ENCODE measurements around the gene IL6R. TPM values are rescaled to one million over a fixed set of nuclear protein-coding genes. Genes with fewer than 3 reads are reported as not detected.

The IL6R gene
- total RNA-seq, 2 experiments from 2014 or later: 2.2 to 2.5 TPM

DNA sequence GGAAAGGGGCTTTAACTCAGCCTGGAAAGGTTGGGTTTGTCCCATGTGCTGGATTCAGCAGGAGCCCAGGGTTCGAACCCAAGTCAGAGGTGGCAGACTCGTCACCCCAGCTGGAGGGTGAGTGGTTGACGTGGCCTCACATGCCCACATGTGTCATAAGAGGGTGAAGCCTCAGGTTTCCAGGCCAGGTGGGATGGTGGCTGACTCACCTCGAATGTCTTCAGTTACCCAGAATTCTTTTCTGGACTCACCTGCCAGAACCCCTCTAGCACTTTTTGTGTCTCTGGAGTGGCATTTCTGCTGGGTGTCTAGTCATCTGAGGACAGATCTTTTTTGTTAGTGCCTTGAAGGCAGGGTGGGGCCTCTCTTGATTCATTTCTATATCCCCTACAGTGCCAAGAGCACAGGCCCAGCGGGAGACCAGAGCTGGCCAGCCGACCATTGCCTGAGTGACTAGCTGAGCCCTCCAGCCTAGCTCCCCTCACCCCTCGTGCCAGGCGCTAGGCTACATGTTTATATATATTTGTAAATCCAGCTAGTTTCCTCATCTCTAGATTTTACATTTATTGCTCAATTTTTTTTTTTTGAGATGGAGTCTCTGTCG lies 28.1 kb downstream of the IL6R start:
- Mint-ChIP-seq H3K4me3 (no peak overlapping the region), H3K9me3 (no peaks in the 10 kb centered on the region), H3K27ac (peak overlapping the region; percentile 20), H3K4me1 (ENCODE audit: low read depth) (peaks cover 30% of the 10 kb centered on the region), H3K36me3 (ENCODE audit: low read depth) (peaks cover 11% of the 10 kb centered on the region), H3K27me3 (no peaks in the 10 kb centered on the region)
- ATAC-seq (peak; percentile 57), DNase-seq (peak; percentile 72)
- TF ChIP-seq, protein P1, sequence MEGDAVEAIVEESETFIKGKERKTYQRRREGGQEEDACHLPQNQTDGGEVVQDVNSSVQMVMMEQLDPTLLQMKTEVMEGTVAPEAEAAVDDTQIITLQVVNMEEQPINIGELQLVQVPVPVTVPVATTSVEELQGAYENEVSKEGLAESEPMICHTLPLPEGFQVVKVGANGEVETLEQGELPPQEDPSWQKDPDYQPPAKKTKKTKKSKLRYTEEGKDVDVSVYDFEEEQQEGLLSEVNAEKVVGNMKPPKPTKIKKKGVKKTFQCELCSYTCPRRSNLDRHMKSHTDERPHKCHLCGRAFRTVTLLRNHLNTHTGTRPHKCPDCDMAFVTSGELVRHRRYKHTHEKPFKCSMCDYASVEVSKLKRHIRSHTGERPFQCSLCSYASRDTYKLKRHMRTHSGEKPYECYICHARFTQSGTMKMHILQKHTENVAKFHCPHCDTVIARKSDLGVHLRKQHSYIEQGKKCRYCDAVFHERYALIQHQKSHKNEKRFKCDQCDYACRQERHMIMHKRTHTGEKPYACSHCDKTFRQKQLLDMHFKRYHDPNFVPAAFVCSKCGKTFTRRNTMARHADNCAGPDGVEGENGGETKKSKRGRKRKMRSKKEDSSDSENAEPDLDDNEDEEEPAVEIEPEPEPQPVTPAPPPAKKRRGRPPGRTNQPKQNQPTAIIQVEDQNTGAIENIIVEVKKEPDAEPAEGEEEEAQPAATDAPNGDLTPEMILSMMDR (IDR thresholded peaks at IDR 0.05): no peak
- ChIA-PET CTCF (interaction anchor here (1.0 kb wide), 1 partner anchor 15 kb away, joined by 3 read pairs; no protein-coding TSS in a partner anchor), POLR2A (interaction anchor here (1.0 to 1.3 kb wide), 2 partner anchors 9 to 26 kb away, joined by 3 to 4 read pairs; no protein-coding TSS in a partner anchor)
- intact Hi-C loops (cut with micrococcal nuclease): no loop called here

DNA sequence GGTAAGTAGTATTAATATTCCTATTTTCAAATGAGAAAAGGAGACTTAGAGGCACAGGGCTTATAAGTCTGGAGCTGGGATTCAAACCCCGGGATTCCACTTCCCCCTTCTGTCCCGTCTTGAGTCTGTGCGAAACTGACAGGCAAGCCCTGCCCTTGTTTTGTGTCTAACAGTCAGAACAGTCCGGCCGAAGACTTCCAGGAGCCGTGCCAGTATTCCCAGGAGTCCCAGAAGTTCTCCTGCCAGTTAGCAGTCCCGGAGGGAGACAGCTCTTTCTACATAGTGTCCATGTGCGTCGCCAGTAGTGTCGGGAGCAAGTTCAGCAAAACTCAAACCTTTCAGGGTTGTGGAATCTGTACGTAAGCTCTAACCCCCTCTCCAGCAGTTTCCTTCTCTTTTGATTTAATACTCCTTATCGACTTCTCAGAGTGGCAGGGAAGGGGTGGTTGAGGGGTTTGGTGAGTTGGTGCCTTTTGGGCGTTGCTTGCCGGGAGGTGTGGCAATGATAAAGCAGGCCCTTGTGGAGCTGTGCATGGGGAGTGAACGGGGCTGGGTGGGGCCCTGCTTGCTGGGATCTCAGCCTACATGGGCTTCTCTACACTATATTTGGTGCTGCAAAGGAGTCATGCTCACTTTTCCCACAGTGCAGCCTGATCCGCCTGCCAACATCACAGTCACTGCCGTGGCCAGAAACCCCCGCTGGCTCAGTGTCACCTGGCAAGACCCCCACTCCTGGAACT lies 29.4 kb downstream of the IL6R start:
- DNase-seq (no peak), ATAC-seq (no peak)
- POLR2A ChIA-PET: interaction anchor here (1.2 kb wide), 1 partner anchor 15 kb away, joined by 5 read pairs; no protein-coding TSS in a partner anchor
- Mint-ChIP-seq H3K27me3 (no peaks in the 10 kb centered on the region), H3K27ac (no peak overlapping the region), H3K4me3 (no peak overlapping the region), H3K36me3 (ENCODE audit: low read depth) (peaks cover 11% of the 10 kb centered on the region), H3K4me1 (ENCODE audit: low read depth) (peaks cover 38% of the 10 kb centered on the region), H3K9me3 (no peaks in the 10 kb centered on the region)
- TF ChIP-seq, protein P1 (IDR thresholded peaks at IDR 0.05): no peak
- intact Hi-C loops (cut with micrococcal nuclease): no loop called here
- CTCF ChIA-PET: interaction anchor here (1.5 kb wide), 1 partner anchor 23 kb away, joined by 3 read pairs; no protein-coding TSS in a partner anchor

DNA sequence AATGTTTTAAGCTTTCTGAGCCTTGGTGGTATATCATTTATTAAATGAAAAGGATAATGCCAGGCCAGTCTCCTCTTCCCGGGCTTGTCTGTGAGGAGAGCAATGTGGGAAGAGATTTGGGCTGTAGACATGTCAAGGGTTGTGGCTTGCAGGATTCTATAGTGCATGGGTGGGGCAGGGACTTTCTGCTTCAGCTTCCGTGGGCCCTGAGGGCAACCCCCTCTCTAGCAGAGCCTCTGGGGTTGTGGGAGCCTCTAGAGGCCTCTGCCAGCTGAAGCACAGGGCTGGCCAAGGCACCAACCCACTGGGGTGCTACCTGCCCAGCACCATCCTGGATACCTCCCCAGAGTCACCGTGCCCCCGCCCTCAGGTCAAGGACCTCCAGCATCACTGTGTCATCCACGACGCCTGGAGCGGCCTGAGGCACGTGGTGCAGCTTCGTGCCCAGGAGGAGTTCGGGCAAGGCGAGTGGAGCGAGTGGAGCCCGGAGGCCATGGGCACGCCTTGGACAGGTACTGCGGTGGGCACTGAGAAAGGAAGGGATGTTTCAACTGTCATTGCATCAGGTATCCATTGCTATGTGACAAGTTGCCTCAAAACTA lies 30.6 kb downstream of the IL6R start:
- DNase-seq (no peak), ATAC-seq (no peak)
- ChIA-PET POLR2A (interaction anchor here (1.2 kb wide), 1 partner anchor 16 kb away, joined by 5 read pairs; no protein-coding TSS in a partner anchor), CTCF (interaction anchor here (1.5 kb wide), 1 partner anchor 22 kb away, joined by 3 read pairs; no protein-coding TSS in a partner anchor)
- no peaks in the 10 kb centered on the region for H3K27me3 Mint-ChIP-seq
- H3K36me3 Mint-ChIP-seq (ENCODE audit: low read depth): peaks cover 11% of the 10 kb centered on the region
- no peaks in the 10 kb centered on the region for H3K9me3 Mint-ChIP-seq
- TF ChIP-seq, protein P1 (IDR thresholded peaks at IDR 0.05): no peak
- no peak overlapping the region for H3K27ac Mint-ChIP-seq
- H3K4me3 Mint-ChIP-seq: no peak overlapping the region
- intact Hi-C loops (cut with micrococcal nuclease): no loop called here
- H3K4me1 Mint-ChIP-seq (ENCODE audit: low read depth): peaks cover 49% of the 10 kb centered on the region

DNA sequence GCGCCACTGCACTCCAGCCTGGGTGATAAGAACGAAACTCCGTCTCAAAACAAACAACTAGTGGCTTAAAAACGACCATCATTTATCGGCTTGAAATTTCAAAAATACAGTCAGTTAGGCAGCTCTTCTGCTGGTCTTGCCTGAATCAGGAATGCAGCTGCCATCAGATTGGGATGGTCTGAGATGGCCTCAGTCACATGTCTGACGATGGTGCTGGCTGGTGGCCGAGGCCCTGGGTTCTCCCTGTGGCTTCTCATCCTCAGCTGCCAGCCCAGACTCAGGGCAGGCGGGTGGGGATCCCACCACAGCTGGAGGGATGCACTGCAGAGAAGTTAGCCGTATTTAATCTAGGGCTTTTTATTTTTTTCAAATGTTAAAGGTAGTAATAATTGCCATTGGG lies 31.3 kb downstream of the IL6R start:
- Mint-ChIP-seq H3K27me3 (no peaks in the 10 kb centered on the region), H3K36me3 (ENCODE audit: low read depth) (peaks cover 14% of the 10 kb centered on the region), H3K4me1 (ENCODE audit: low read depth) (peaks cover 51% of the 10 kb centered on the region), H3K4me3 (no peak overlapping the region), H3K9me3 (no peaks in the 10 kb centered on the region), H3K27ac (no peak overlapping the region)
- POLR2A ChIA-PET: no interaction called here
- intact Hi-C loops (cut with micrococcal nuclease): no loop called here
- CTCF ChIA-PET: interaction anchor here (0.6 kb wide), 1 partner anchor 8 kb away, joined by 3 read pairs; no protein-coding TSS in a partner anchor
- TF ChIP-seq, protein P1 (IDR thresholded peaks at IDR 0.05): no peak
- ATAC-seq: no peak
- no peak for DNase-seq
